GM18511 (cell line): ENCODE results near the gene POLE2.
"Not testable (repeated sequence)": the region's sequence is repeated elsewhere in the genome, so short reads cannot be mapped to it uniquely, and the experiment has no call there.

Experiments
- ATAC-seq: cut with Tn5 transposase; IDR thresholded peaks from one replicate; pipeline ENCODE4 v1.9.1; 2021; ENCODE audit warnings: mild to moderate bottlenecking, moderate library complexity; ENCODE audit not compliant: unreplicated experiment

Gene POLE2, protein sequence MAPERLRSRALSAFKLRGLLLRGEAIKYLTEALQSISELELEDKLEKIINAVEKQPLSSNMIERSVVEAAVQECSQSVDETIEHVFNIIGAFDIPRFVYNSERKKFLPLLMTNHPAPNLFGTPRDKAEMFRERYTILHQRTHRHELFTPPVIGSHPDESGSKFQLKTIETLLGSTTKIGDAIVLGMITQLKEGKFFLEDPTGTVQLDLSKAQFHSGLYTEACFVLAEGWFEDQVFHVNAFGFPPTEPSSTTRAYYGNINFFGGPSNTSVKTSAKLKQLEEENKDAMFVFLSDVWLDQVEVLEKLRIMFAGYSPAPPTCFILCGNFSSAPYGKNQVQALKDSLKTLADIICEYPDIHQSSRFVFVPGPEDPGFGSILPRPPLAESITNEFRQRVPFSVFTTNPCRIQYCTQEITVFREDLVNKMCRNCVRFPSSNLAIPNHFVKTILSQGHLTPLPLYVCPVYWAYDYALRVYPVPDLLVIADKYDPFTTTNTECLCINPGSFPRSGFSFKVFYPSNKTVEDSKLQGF

DNA sequence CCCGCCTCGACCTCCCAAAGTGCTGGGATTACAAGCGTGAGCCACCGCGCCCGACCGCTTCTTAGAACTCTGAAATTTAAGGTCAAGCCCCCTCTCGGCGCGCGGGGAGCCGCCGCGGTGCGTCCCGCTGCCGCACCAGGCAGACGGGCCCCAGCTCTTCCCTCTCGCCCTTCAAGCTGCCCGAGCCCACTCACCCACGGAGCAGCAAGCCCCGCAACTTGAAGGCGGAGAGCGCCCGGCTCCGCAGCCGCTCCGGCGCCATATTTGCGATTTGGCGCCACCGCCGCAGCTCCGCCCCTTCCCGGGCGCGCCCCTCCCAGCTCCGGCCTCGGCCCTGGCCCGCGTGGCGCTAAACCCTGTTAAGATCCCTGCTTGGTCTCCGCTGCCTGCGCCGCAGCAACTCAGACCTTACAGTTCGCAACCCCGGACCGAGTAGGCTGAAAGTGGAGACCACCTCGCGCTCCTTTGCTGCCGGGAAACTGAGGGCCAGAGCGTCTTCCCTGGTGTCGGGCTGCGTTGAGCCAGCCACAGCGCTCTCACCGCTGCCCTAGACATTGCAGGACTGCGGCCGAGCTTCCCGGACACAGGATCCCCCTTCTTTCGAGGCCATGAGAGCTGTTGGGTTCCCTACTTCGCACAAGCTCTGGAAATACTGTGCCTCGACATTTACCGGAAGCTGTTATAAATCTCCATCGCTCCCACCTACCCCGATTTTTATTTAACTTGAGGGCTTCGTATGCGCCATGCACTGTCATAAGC, at the start of gene POLE2:
TSS of gene POLE2 (minus strand) at position 273 of the 759 bp plus-strand sequence. CDS start at position 262, 11 bp downstream.
- ATAC-seq: peak; percentile 88

DNA sequence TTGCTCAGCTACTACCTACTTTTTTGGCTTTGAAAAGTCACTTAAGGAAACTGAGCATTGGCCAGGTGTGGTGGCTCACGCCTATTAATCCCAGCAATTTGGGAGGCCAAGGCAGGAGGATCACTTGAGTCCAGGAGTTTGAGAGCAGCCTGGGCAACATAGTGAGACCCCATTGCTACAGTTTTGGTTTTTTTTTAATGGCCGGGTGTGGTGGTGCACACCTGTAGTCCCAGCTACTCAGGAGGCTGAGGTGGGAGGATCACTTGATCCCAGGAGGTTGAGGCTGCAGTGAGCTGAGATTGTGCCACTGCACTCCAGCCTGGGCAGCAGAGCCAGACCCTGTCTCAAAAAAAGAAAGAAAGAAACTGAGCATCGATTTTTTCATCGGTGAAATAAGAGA, 47.7 kb upstream of the POLE2 start:
- not testable (repeated sequence) for ATAC-seq

DNA sequence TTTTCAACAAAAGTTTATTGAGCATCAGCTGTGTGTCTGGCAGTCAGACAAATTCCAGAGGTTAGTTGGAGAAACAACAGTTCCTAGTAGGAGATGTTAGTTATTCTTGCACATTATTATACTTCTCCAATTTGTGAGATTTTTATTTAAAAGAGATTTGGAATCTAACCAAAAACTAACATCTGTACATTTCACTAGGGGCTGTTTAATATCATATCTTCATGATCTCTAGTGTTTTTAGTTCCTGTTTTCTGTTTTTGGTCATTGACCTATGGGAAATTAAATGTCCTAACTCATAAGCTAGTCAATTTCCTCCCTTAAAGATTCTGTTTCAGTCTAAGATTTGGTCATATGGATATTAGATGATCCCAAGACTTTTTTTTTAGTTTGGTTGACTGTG, 45.8 kb upstream of the POLE2 start:
- ATAC-seq: no peak

DNA sequence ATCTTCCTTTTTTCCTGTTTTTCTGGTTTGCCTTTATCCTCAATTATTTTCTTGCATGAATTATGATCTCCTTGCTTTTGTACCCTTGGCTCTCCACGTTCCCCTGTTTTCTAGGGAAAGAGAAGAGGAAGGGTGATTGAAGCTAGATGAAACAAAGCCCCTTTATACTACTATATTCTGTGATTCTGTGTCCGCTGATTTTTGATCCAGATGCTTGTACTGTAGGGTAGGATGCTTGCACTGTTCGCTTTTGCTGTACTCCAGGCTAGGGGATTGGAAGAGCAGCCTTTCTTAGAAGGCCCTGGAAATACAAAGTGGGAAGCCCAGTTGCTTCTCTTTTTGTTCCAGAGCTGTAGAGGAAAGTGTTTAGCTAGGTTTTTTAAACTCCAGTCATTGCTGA, 44.9 kb upstream of the POLE2 start:
- ATAC-seq: no peak

DNA sequence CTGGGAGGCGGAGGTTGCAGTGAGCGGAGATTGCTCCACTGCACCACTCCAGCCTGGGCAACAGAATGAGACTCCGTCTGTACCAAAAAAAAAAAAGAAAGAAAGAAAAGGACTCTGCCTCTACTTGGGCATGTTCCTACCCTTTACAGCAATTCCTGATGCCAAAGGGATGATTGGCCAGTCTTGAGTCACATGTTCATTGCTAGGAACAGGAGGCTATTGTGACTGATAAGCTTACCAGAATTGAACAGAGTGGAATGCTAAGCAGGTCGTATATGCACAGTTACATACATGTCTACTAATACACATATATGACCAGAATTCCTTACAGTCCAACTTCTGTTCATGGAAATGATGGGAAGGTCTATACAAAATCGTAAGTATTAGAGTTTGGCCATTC, 39.2 kb upstream of the POLE2 start:
- ATAC-seq: no peak

DNA sequence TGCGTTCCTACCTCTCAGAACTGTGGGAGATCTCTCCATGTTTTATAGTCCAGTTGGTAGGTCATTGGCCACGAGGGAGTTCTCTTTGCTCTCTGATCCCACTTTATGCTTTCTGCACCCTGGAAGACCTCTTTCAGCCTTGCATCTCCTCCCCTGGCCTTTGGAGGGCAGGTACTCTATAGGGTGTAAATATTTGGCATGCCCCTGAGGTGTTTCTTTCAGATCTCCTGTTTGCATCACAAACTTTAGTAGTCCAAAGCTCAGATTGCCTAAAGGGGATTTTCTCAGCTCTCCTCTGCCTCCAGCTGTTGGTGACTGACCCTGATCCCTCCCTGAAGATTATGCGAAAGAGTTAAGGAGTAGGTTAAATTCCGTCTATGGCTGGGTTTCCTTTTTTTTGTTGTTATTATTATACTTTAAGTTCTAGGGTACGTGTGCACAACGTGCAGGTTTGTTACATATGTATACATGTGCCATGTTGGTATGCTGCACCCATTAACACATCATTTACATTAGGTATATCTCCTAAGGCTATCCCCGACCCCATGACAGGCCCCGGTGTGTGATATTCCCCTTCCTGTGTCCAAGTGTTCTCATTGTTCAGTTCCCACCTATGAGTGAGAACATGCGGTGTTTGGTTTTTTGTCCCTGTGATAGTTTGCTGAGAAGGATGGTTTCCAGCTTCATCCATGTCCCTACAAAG, 33.9 kb upstream of the POLE2 start:
- not testable (repeated sequence) for ATAC-seq

DNA sequence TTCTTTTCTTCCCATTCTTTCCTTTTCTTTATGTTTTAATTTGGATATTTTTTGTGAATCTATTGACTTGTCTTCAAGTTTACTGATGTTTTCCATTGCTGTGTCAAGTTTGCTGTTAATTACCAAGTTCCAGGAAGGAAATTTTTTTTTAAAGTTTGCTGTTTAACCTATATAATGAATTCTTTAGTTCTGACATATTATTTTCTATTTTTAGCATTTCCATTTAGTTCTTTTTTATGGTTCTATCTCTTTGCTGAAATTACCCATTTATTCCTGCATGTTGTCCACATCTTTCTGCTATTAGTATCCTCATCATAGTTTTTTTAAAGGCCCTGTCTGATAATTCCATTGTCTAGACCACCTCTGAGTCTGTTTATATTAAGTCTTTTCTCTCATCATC, 32.7 kb upstream of the POLE2 start:
- no peak for ATAC-seq

DNA sequence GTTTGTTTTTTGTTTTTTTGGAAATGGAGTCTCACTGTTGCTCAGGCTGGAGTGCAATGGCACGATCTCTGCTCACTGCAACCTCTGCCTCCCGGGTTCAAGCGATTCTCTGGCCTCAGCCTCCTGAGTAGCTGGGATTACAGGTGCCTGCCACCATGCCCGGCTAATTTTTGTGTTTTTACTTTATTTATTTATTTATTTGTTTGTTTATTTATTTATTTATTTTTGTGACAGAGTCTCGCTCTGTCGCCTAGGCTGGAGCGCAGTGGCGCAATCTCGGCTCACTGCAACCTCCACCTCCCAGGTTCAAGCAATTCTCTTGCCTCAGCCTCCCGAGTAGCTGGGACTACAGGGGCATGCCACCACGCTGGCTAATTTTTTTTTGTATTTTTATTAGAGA, 23.0 kb upstream of the POLE2 start:
- ATAC-seq: not testable (repeated sequence)

DNA sequence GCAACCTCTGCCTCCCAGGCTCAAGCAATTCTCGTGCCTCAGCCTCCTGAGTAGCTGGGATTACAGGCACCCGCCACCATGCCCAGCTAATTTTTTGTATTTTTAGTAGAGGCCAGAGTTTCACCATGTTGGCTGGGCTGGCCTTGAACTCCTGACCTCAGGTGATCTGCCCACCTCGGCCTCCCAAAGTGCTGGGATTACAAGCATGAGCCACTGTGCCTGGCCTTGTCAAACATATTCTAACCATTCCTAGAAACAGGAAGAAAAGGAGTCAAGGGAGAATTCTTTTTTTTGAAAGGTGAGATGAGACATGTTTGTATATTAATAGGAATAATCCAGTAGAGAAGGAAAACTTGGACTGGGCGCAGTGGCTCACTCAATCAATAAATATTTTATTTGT, 16.5 kb upstream of the POLE2 start:
- not testable (repeated sequence) for ATAC-seq

DNA sequence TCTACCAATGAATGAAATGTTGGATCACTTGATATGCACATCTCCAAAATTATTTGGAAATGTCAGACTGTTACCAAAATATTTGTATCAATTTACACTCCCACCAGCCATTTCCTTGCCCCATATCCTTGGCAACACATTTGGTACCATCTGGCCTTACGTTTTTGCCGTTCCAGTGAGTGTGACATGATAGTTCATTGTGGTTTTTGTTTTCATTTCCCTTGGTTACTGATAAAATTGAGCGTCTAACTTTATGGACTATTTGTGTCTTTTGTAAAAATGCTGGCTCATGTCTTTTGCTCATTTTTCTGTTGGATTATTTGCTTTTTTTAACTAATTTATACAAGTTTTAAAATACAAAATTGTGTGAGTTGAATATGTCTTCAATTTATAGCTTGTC, 16.0 kb upstream of the POLE2 start:
- ATAC-seq: no peak

DNA sequence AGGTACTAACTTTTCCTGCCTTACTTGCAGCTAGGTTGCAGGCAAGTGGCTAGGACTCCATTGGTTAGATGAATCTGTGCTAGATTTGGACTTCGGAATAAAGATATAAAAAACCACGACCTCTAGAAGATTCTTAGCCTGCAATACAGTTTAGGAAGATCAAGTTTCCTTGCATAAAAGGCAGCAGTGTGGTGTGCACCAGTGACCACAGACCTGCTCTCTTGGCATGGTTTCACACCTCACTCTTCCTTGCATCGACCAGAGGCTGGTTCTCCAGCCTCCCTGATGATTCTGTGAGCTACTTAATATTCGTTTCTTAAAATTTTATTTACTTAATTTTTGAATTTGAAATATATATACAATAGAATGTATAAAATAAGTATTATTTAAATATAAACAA, 14.7 kb upstream of the POLE2 start:
- no peak for ATAC-seq

DNA sequence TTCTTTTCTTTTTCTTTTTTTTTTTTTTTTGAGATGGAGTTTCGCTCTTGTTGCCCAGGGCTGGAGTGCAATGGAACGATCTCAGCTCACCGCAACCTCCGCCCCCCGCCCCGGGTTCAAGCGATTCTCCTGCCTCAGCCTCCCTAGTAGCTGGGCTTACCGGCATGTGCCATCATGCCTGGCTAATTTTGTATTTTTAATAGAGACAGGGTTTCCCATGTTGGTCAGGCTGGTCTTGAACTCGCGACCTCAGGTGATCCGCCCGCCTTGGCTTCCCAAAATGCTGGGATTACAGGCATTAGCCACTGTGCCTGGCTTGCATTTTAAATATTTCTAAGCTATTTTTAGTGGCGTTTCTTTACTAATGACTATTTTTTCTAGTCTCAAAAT, 5.7 kb upstream of the POLE2 start:
- not testable (repeated sequence) for ATAC-seq

DNA sequence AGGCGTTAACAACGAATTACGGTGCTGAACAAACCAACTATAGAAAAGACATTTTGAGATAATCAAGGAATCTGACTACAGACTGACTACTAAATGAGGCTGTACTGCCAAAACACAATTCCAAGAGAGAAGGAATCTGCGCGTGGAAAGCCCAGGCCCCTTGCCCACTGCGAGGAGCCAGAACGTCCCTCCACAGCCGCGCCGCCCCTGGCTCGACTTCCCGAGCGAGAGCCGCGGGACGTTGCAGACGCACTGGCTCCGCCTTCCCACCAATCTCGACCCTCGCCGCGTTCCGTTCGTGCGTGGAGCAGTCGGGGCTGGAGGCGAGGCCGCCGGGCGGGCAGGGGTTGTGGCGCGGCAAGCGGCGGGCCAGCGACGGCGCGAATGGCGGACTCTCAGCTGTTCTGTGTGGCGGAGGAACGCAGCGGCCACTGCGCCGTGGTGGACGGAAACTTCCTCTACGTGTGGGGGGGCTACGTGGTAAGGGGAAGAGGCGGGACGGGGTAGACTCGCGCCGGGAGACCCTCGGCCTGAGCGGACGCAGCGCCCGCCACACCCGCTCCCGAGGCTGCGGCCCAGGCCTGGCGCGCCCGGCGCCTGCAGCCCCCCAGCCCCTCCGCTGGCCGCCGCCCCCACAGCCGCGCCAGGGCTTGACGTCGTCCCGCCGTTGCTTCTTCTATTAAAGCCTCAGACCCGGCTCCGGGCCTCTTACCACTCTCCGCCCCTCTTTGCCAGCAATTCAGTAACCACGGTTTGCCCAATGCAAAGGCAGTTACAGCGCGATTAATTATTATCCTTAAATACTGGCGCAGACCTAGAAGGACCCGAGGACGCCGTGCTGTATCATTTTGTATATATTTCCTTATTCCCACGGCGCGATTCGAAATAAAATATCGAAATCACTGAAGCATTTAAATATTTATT, 5.1 kb upstream of the POLE2 start, which contains the start of gene KLHDC1:
TSS of gene KLHDC1 (plus strand) at position 310 of the 924 bp plus-strand sequence. CDS start at position 385, 75 bp downstream.
- ATAC-seq: peak; percentile 69

DNA sequence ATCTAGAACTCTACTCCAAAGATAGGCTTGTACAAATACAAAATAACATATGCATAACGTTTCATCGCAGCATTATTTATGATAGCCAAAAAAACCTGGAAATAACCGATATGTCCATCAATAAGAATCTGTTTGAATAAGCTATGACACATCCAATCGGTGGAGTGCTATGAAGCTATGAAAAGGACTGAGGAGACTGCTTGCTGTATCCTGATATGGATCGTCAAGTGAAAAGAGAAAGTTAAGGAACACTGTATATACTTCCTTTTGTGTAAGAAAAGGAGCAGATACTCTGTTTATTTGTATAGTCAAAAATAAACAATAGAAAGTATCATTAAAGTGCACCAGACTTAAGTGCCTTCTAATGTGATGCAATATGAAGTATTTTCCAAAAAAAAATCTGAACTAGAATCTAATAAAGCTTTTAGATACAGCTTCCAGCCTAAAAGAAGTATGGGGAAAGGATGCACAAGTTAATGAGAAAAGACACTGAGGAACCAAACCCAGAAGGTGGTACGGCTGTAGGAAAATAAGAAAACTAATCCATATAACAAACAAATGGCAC, 4.3 kb upstream of the POLE2 start:
- ATAC-seq: no peak

DNA sequence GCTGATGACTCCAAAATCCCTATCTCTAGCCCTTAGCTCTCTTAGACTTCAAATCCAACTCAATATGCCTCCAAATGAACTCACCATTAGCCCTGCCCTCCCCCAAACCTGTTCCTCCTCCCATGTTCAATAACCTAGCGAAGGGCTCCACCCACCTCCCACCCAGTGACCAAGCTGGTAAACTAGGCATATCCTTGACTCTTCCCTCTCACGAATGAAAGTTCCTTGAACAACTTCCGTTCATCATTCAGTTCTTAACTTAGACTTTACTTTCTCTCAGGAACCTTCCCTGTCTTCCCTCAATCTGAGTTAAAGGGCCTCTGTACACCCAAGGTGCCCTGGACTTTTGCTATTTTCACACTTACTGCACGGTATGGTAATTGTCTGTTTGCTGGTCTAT, 3.0 kb upstream of the POLE2 start:
- ATAC-seq: no peak

DNA sequence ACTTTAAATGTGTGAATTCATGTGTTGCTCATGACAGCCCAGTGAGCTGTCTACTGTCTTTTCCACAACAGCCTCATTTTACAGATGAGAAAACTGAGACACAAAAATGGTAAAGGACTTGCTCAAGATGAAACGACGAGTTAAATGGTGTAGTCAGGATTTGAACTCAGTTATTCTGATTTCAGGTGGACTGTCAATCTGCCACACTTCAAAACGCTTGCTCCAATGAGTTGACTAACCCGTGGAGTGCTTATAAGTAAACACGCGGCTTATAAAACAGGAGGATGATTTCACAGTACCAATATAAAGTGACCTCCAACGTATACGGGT, 652 bp upstream of the POLE2 start:
- no peak for ATAC-seq

DNA sequence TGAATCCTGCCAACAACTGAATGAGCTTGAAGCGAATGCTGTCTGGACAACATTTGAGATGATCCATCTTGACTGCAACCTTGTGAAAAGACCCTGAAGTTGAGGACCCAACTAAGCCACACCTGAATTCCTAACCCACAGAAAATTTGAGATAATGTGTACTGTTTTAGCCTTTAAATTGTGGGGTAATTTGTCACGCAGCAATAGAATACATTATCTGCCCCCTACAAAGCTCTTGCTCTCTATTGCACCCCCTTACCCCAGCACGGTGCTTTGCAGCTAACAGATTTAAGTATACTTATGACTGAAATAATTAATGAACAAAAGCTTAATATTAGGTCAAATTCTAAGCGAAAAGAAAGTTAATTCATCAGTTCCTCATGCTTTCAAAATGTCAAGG, 1.6 kb downstream of the POLE2 start:
- ATAC-seq: no peak

DNA sequence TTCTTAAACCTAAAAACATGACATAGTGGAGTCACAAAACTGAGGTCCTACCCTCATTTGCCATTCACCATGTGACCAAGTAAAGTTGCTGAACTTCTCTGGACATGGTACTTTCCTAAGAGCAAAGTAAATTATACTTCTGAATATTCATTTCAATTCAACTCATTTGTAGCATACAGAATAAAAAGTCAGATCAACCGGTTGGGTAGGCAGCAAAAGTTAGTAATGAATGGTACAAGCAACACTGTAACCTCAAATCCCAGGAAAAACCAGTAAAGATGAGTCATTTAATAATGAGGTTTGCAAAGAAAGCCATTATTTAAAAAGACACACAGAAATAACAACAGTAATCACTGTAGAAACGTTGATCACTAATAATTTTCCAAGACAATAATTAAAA, 8.7 kb downstream of the POLE2 start:
- no peak for ATAC-seq

DNA sequence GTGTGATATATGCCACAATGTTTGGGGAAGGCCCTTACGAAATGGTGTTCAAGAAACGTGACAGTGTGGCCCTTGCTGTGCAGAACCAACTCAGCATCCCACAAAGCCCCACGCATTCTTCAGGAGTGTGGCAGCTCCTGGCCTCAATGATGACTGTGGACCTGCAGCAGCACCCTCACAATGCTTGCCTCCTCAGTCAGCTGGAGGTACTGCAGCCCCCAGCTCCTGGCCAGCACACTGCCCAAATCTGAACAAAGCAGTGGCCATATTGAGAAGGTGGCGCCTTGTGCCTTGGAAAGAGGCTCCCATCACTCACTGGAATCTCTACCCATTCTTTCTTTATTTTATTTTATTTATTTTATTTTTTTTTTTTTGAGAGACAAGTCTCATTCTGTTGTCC, 10.4 kb downstream of the POLE2 start:
- no peak for ATAC-seq

DNA sequence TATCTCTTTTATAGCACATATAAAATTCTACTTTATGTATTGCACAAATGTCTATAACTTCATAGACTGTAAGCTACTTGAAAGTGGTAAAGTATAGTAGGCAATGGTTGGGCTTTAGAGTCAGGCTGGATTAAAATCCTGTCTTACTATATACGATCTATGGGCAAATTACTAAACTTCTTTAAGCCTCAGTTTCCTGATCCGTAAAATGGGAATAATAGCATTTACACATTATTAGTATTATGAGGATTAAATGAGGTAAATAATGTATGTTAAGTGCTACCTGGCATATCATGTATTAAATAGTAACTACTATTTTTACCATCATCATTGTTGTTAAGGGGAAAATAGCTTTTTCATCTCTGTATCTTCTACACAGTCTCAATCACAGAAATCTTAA, 14.4 kb downstream of the POLE2 start:
- no peak for ATAC-seq
